Sigmoid colon (tissue), 4 donors: ENCODE measurements around the gene RNF125.

ENCODE experiments used
- EP300 ChIP-seq, 4 donors: sonication (generic); formaldehyde crosslinking; IDR thresholded peaks; one replicate each; pipeline ENCODE4 v1.6.1; 2017; ENCODE audit warnings: antibody characterized with exemption in 4 of 4
- POLR2A ChIP-seq, 2 donors: fragments of 450-650 bp; IDR thresholded peaks; one replicate each; pipeline ENCODE4 v1.6.1; 2016; ENCODE audit warnings: antibody characterized with exemption in 2 of 2, mild to moderate bottlenecking in 2 of 2, moderate library complexity in 2 of 2
- POLR2AphosphoS5 ChIP-seq, 4 donors: sonication (generic); formaldehyde crosslinking; IDR thresholded peaks; one replicate each; pipeline ENCODE4 v1.6.1; 2017; ENCODE audit warnings: antibody characterized with exemption in 4 of 4
- TF ChIP-seq, protein P1 (sequence below), 4 experiments: fragments of 450-650 bp in 3 of 4; fragments of 200-600 bp in 1 of 4; IDR thresholded peaks; one replicate each; pipeline ENCODE4 v1.5.1; 2016 to 2019; ENCODE audit warnings: antibody characterized with exemption in 4 of 4, mild to moderate bottlenecking in 3 of 4, moderate library complexity in 2 of 4

DNA sequence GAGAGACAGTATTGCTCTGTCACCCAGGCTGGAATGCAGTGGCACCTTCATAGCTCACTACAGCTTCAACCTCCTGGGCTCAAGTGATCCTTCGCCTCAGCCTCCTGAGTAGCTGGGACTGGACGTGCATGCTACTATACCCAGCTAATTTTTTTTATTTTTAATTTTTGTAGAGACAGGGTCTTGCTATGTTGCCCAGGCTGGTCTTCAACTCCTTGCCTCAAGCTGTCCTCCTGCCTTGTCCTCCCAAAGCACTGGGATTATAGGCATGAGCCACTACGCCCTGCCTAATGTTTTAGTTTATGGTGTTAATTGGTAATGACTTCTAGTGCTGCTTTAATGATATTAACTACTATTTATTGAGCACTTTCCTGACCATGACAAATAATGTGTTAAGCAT is 91.4 kb downstream of the RNF125 start:
- TF ChIP-seq POLR2A (IDR thresholded peaks at IDR 0.05), result no peak
- TF ChIP-seq POLR2AphosphoS5 (IDR thresholded peaks at IDR 0.05), result no peak
- TF ChIP-seq, protein P1, sequence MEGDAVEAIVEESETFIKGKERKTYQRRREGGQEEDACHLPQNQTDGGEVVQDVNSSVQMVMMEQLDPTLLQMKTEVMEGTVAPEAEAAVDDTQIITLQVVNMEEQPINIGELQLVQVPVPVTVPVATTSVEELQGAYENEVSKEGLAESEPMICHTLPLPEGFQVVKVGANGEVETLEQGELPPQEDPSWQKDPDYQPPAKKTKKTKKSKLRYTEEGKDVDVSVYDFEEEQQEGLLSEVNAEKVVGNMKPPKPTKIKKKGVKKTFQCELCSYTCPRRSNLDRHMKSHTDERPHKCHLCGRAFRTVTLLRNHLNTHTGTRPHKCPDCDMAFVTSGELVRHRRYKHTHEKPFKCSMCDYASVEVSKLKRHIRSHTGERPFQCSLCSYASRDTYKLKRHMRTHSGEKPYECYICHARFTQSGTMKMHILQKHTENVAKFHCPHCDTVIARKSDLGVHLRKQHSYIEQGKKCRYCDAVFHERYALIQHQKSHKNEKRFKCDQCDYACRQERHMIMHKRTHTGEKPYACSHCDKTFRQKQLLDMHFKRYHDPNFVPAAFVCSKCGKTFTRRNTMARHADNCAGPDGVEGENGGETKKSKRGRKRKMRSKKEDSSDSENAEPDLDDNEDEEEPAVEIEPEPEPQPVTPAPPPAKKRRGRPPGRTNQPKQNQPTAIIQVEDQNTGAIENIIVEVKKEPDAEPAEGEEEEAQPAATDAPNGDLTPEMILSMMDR (IDR thresholded peaks at IDR 0.05), result no peak
- TF ChIP-seq EP300 (IDR thresholded peaks at IDR 0.05), result no peak
